GM10847 (cell line): ENCODE data around the gene UPF1.

ENCODE experiments used
- POLR2A ChIP-seq: IDR thresholded peaks from 2 replicates; pipeline ENCODE4 v1.6.1; 2011; ENCODE audit not compliant: insufficient read length; ENCODE audit errors: extremely low read depth

The UPF1 gene

DNA sequence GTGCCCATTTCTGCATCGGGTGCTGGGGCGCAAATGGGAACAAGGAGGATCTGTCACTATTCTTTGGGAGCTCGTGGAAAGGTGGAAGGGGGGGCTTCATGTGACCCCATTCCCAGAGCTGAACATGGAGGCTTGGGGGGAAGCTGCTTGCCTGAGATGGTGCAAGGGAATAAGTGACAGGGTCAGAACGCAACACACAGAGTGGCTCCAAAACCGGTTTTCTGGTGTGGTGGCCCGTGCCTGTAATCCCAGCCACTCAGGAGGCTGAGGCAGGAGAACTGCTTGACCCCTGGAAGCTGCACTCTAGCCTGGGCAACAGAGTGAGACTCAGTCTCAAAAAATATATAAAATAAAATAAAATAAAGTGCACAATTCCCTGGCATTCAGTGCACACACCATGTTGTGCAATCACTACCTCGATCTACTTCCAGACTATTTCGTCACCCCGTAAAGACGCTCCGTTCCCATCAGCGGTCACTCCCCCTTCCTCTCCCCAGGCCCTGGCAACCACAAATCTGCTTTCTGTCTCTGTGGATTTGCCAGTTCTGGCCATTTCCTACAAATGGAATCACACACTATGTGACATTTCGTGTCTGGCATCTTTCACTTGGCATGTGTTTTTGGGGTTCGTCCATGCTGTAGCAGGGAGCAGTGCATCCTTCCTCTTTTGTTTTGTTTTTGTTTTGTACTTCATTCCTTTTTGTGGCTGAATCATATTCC lies 22.4 kb upstream of the UPF1 start:
- TF ChIP-seq POLR2A: no peak

DNA sequence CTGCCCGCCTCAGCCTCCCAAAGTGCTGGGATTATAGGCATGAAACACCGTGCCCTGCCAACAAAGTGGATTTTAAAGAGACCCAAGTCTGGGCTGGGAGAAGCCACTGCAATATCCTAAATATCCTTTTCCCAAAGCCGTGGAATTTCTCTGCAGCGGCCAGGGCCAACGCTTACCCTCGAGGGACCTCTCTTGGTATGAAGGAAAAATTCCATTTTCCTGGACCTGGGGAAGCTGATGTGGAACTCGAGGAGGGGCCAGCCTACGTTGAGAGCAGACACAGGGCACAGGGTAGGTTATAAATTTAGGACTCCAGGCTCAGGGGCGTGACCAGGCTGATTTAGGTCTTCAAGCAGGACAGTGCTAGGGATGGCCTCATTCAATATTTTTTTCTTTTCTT lies 17.7 kb upstream of the UPF1 start:
- no peak for TF ChIP-seq POLR2A

DNA sequence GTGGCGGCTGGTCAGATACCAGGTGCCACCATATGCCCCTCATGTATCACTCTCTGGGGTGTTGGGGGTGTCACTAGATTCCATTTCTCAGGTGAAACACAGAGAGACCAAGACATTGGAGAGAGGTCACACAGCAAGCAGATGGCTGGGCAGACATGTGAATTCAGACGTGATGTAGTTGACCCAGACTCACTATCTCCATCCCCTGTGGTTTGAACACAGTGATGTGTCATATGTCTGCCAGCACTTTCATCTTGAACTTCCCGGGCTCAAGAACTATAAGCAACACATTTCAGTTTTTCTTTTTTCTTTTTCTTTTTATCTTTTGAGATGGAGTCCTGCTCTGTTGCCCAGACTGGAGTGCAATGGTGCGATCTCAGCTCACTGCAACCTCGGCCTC lies 16.1 kb upstream of the UPF1 start:
- no peak for TF ChIP-seq POLR2A

DNA sequence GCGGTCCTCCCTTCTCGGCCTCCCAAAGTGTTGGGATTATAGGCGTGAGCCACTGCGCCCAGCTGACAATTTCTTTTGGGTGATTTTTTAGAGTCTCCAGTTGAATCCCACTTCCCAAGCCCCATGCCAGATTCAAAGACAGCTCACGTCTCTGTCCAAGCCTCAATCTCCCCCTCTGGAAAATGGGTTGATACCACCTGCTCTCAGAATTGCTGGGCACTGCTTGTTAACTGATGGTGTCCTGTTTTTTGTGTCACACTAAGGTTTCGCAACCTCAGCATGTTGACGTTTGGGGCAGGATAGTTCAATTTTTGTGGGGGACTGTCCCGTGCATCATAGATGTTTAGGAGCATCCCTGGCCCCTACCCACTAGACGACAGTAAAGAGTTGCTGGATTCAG lies 14.2 kb upstream of the UPF1 start:
- TF ChIP-seq POLR2A: no peak

DNA sequence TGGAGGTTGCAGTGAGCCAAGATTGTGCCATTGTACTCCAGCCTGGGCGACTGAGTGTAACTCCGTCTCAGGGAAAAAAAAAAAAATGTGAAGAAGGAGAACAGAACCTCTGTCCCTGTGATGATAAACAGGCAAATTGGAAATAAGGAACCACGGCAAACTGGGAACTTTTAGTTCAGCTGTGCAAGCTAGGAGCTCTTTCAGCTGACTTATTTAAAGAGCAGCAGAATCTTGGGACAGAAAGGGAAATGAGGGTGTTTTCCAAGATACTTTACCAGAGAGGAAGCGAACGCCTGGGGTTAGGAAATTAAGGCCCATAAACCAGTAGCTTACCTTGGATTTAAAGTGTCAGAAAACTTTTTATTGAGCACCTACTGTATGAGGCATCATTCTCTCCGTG lies 3.0 kb upstream of the UPF1 start:
- TF ChIP-seq POLR2A: no peak

DNA sequence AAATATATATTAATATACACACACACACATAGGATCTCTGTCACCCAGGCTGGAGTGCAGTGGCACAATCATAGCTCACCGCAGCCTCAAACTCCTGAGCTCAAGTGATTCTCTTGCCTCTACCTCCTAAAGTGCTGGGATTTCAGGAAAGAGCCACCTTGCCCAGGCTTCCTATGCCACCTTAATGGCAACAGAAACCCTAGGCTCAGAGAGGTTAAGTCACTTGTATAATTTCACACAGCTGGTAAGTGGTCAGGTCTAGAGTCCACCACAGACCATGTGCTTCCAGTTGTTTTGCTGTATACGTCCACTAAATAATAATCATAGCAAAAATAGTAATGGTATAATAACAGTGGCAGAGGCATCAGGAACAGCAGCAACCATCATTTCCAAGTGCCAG lies 1.3 kb upstream of the UPF1 start:
- no peak for TF ChIP-seq POLR2A

DNA sequence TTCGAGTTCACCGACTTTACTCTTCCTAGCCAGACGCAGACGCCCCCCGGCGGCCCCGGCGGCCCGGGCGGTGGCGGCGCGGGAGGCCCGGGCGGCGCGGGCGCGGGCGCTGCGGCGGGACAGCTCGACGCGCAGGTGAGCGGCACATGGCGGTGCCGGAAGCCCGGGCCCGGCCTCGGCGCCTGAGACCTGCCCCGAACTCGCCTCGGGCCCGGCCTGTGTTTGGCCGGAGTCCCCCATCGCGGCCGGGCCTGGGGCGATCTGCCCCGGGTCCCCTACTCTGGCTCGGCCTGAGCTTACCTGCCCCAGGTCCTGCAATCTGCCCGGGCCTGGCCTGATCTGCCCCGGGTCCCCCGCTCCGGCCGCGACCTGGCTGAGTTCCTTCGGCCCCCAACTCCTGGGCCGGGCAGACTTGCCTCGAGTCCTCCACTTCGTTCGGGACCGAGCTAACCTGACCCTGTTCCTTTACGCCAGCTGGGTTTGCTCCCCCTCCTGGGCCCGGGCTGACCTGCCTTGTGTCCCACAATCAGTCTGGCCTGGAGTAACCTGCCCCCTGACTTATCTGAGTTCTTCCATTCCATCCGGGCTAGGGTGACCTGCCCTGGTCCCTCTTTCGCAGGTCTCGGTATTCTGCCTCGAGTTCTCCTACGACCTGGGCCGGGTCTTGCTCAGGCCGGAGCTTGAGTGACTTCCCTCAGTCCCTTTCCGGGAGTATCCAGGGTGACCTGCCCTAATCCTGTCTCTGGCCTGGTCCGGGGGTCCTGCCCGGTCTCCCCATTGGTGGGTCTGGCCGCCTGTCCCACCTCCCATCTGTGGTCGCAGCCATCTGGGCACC lies 764 bp downstream of the UPF1 start:
- no peak for TF ChIP-seq POLR2A

DNA sequence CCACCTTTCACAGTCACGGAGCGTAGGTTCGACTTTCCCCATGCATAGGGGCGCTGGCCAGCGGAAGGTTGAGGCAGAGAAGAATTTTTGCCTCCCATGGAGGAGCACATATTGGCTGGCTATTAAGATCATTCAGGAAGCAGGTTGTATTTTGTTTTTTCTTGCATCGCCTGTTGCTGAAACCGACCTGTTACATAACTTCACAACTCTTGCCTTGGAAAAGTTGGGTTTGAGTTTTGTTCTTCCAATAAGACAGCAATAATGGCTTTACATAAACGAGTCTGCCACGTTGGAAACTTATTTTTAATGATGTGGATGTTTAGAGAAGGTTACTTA lies 1.4 kb downstream of the UPF1 start:
- no peak for TF ChIP-seq POLR2A

DNA sequence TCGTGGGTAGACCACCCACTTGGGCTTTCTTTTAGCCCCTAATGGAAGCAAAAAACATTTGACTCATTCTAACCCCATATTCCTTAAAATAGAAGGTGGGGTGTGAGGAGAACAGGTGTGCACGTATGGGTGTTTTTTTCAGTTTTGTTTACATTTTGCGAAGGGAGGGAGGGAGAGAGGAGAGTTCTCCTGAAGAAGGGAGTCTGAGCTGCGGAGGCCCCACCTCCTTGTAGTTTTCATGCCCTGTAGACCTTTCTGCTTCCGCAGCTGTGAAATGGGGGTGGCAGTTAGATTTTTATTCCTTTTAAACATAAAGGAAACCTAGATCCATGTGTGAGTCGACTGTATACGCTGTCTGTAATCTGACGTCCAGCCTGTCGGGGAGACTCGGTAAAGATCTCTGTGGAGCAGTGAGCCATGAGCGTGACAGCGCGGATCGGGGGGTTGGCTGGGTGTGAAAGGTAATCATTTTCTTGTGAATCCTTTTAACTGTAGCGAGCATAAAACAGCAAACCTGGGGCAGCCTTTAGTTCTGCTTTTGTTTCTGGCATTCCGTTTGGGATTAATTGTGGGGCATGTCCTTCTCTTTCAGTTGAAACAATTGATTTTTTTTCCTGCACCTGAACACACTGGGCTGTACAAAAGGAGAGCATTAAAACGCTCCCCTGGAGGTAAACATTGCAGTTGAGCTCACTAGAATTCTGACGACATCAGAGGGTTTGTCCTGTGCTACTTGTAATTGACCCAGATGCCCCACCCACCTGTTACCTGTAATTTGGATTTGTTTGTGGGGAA lies 2.3 kb downstream of the UPF1 start:
- no peak for TF ChIP-seq POLR2A

DNA sequence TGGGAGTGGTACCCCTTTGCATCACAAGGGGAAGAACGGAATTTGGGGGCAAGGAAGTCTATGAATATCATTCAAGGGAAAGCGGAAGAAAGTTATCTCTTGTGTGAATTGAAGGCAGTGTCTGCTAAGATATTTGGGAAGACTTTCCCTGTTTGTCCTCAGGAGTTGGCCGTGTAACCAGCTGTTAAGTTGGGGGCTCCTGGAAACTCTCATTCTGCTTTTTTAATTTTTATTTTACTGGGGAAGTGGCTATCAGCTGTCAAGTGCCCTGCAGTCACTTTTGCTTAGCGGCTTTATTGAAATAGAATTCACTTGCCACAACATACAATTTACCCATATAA lies 2.9 kb downstream of the UPF1 start:
- no peak for TF ChIP-seq POLR2A

DNA sequence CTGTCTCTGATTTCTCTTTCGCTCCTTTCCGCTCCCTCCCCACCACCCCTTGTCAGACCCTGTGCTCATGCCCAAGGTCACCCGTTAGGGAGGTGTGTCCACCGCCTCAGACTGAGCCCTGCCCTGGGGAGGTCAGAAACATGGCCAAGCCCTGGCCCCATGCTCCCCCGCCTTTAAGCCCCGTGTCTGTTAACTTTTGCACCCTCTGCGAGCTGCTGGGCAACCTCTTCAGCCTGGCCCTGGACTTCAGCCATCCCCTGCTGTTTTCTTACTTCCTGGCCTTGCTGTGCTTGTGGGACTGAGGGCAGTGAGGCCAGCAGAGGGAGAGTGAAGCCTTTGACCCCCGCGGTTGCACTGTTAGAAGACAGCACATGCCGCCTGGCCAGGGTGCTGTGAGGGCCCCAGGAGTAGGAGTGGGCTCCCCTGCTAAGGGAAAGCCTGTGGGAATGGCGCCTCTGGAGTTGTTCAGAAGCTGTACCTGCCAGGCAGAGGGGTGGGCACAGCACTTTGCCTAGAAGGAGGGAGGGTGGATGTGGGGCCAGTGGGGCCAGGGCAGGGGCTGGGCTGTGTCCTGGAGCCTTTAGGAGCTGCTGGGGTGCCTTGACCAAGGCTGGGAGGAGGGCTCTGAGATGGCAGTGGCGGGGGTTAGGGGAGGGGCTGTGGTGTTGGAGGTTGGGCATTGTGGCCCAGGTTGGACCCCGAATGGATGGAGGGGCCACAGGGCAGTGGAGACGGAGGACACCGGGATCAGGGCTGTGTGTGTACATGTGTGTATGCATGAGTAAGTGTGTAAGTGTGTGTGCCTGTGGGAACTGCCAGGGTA lies 7.9 kb downstream of the UPF1 start:
- TF ChIP-seq POLR2A: no peak

DNA sequence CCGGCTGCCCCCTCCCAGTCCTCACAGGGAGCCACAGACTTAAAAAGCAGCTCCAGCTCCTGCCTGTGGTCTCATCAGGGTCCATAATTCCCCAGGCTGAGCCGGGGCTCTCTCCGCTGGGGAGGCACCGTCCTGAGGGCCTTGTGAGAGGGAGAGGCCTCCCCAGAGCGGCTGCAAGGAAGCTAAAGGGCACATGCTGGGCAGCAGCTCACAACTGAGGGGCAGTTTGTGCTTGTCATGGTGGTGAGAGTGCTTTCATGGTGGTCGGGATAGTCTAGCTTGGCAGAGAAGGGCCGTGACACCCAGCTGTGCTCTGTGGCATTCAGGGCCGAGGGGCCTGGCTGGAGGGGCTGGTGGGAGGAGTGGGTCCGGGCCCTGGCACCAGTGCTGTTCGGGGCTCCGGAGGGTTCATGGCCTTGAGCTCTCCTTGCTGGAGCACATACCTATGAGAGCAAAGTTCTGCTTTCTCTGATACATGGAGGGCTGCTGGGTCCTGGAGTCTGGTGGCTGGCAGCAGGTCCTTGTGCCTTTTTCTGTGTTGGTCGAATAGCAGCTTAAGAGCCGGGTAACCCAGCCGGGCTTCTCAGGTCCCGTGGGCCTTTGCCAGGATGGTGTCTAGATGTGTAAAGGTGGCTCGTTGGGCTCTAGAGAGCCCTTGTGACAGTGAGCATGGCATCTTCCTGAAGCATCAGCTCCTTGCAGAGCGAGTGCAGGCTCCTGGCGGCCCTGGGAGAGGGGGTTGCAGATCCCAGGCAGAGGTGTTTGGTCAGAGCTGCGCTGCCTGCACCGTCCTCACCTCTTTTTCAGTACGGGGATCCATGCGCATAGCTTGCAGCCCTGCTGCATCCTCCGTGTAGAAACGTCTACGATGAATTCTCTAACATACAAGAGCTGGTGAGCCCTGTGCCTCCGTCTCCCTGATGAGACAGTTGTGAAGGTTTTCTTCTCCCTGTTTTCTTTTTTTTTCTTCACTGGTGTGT lies 8.8 kb downstream of the UPF1 start:
- TF ChIP-seq POLR2A: no peak

DNA sequence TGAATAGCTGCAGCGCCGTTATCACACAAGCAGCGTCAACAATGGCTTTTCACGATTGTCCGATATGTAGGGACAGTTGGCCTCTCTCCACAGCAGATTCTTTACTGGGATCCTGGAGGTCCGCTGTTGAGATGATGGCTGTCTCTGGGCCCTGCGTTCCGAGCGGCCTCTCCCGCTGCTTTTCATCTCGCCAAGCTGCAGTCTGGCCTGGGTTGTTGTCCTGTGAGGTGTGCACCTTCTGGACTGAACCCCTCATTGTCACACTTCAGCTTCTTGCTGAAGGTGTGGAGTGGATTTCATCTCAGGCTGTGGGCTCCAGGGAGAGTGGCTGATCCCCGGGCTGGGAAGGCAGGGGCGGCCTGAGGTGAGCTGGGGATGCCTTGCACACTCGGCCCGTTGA lies 9.6 kb downstream of the UPF1 start:
- TF ChIP-seq POLR2A: no peak

DNA sequence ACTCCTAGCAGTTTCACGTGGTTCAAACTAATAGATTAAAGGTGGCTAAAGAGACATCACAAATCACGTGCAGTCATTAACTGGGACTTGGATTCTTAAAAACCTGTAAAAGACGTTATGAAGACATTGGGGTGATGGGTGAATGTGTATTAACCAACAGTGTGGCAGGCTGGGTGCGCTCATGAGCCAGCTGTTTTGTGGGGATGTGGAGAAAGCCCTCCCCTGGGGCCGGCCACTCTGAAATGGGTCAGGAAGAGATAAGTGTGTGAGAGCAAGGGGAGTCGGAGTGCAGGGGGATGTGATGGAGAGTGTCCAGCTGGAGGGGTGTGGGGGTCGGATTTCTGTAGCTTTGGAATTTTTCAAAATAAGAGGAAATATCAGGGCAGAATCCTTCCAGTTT lies 10.4 kb downstream of the UPF1 start:
- TF ChIP-seq POLR2A: no peak
